Body of pancreas (tissue), 4 donors: Measurements from ENCODE around the gene RAB11FIP4. TPM values are rescaled to one million over a fixed set of nuclear protein-coding genes. Genes with fewer than 3 reads are reported as not detected.

Experiments
- ATAC-seq: fragments of 150-250 bp; one replicate; pipeline ENCODE4 v1.9.1; 2016
- DNase-seq, 4 donors: peaks; one replicate each; pipeline ENCODE4 v3.0.0-alpha.2; 2019
- H3K27ac ChIP-seq, 4 donors: fragments of 200-600 bp; sonication (generic); 1 replicate in 3 of 4; 2 replicates in 1 of 4; pipeline versions ENCODE4 v1.5.1 to v1.6.1; 2016 to 2019; ENCODE audit warnings: mild to moderate bottlenecking in 1 of 4, mixed read lengths in 1 of 4, moderate library complexity in 1 of 4
- H3K27me3 ChIP-seq, 2 donors: fragments of 200-600 bp; sonication (generic); one replicate each; pipeline ENCODE4 v1.6.0; 2016; ENCODE audit warnings: mild to moderate bottlenecking in 1 of 2
- H3K36me3 ChIP-seq, 2 donors: fragments of 200-600 bp; sonication (generic); replicated peaks in 1 of 2; 2 replicates each; pipeline ENCODE4 v1.5.1; 2016; ENCODE audit warnings: low read depth in 2 of 2; ENCODE audit not compliant: insufficient read depth in 1 of 2
- H3K4me1 ChIP-seq: fragments of 200-600 bp; sonication (generic); one replicate; pipeline ENCODE4 v1.6.0; 2016
- H3K4me3 ChIP-seq, 2 donors: fragments of 200-600 bp; sonication (generic); 1 replicate in 1 of 2; 2 replicates in 1 of 2; pipeline ENCODE4 v1.5.1; 2016 to 2019
- H3K9me3 ChIP-seq, 3 donors: fragments of 200-600 bp; sonication (generic); 1 replicate in 2 of 3; 2 replicates in 1 of 3; pipeline ENCODE4 v1.5.1; 2016
- POLR2A ChIP-seq, 3 donors: fragments of 450-650 bp; IDR thresholded peaks; one replicate each; pipeline ENCODE4 v1.6.1; 2016; ENCODE audit warnings: antibody characterized with exemption in 3 of 3, mild to moderate bottlenecking in 2 of 3
- WGBS, 2 donors: methylation state at CpG; one replicate each; pipeline ENCODE4 v1.1.5; 2017; 5-methylcytosine and 5-hydroxymethylcytosine counted together
- intact Hi-C: fragments of 100-400 bp; cut with DNase I; formaldehyde crosslinking; loops from one replicate; pipeline ENCODE4 v1.15.1; 2023
- total RNA-seq, 2 donors: library from RNA; depleted of rRNA; stranded (reverse); fragments of >200 nt; gene quantifications; one replicate each; pipeline ENCODE4 v1.1.0, GENCODE V29; 2016
- TF ChIP-seq, protein P1 (sequence below), 7 experiments: fragments of 450-650 bp in 4 of 7; fragments of 200-600 bp in 3 of 7; sonication (generic) in 3 of 7; IDR thresholded peaks; one replicate each; pipeline ENCODE4 v1.5.1; 2016 to 2019; ENCODE audit warnings: antibody characterized with exemption in 7 of 7

RAB11FIP4 gene
- total RNA-seq, 2 donors from 2014 or later = 37.2 to 38.7 TPM

DNA sequence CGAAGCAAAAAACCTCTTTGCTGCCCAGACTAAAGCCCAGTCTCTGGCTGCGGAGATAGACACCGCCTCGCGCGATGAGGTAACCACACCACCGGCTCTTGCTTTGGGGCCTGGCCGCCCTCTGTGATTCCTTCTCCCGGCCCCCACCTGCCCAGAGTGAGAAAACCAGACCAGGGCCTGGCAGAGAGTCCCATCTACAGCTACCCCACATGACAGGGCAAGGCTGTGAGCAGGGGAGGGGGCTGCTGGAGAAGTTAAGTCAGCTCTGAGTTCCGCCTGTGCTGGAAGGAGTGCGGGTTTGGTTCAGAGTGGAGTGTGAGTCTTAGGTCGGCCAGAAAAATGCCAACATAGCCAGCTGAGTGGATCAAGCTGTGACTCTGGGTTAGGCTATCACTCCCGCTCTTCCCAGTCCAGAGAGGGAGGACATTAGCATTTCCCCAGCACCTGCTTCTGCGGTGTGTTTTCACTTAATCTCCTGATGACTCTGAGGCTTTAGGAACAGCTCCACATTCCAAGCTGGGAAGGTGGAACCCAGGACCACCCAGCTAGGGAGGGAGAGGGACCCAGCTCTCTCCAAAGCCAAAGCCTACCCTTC lies 139.0 kb downstream of the RAB11FIP4 start:
- WGBS, 2 donors = 90 to 95% methylated on average over 13 to 14 of the region's 14 CpGs
- H3K27ac ChIP-seq = no peak overlapping the region
- H3K4me1 ChIP-seq = no peaks in the 10 kb centered on the region
- no peak for ATAC-seq
- no peak for TF ChIP-seq POLR2A (IDR thresholded peaks at IDR 0.05)
- TF ChIP-seq, protein P1, sequence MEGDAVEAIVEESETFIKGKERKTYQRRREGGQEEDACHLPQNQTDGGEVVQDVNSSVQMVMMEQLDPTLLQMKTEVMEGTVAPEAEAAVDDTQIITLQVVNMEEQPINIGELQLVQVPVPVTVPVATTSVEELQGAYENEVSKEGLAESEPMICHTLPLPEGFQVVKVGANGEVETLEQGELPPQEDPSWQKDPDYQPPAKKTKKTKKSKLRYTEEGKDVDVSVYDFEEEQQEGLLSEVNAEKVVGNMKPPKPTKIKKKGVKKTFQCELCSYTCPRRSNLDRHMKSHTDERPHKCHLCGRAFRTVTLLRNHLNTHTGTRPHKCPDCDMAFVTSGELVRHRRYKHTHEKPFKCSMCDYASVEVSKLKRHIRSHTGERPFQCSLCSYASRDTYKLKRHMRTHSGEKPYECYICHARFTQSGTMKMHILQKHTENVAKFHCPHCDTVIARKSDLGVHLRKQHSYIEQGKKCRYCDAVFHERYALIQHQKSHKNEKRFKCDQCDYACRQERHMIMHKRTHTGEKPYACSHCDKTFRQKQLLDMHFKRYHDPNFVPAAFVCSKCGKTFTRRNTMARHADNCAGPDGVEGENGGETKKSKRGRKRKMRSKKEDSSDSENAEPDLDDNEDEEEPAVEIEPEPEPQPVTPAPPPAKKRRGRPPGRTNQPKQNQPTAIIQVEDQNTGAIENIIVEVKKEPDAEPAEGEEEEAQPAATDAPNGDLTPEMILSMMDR (IDR thresholded peaks at IDR 0.05) = no peak
- H3K4me3 ChIP-seq = no peak overlapping the region
- no peak for DNase-seq
- H3K27me3 ChIP-seq = no peaks in the 10 kb centered on the region
- H3K9me3 ChIP-seq = no peaks in the 10 kb centered on the region
- intact Hi-C loops = no loop called here
- peaks cover 12 to 40% of the 10 kb centered on the region in 2 donors for H3K36me3 ChIP-seq

DNA sequence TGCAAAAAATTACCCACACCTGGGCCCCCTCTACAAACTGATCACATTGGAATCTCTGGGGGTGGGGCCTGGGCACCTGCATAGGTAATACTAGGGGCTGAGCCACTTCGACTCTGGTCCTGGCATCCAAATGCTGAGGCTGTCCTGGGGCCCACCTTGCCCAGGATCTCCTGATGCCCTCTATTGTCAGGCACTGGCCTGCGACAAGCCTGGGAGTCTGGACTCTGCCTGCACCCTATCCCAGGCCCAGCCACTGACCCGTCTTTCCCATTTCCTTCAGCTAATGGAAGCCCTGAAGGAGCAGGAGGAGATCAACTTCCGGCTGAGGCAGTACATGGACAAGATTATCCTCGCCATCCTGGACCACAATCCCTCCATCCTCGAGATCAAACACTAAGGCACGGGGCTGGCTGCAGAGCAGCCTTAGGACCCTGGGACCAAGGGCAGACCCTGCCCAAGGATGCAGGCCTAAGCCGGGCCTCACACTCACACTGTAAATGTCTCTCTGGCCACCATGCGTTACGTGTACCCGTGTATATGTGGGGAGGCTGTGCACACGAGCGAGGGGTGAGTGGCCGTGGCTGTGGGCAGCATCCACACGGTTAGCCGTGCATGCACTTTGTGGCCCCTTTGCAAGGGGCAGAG lies 140.0 kb downstream of the RAB11FIP4 start:
- intact Hi-C loops = no loop called here
- H3K9me3 ChIP-seq = no peaks in the 10 kb centered on the region
- no peaks in the 10 kb centered on the region for H3K27me3 ChIP-seq
- TF ChIP-seq POLR2A (IDR thresholded peaks at IDR 0.05) = no peak
- TF ChIP-seq, protein P1 (IDR thresholded peaks at IDR 0.05) = no peak
- DNase-seq (no peak), ATAC-seq (no peak)
- no peak overlapping the region for H3K27ac ChIP-seq
- WGBS, 2 donors = 93 to 94% methylated on average over 15 to 16 of the region's 16 CpGs
- H3K4me3 ChIP-seq = no peak overlapping the region
- H3K4me1 ChIP-seq = no peaks in the 10 kb centered on the region
- peaks cover 12 to 40% of the 10 kb centered on the region in 2 donors for H3K36me3 ChIP-seq

DNA sequence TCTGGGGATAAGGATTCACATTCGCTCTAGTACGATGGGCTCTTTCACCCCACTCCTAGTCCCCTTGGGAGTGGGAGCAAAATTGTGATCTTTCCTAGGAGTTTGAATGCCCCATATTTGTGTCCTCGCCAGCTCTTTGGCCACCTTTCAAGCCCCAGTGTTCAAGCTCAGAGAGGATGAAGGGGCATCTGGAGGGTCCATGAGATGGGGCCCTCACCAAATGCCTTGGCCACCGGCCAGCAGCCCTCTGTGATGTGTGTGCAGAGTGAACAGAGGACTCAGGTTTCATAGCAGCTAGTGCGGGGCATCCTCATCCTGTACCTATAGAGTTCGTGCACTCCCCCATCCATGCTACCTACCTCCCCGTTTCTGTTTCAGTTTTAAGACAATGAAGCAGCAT lies 140.6 kb downstream of the RAB11FIP4 start:
- intact Hi-C loops = no loop called here
- WGBS, 2 donors = 88 to 93% methylated on average over 7 of the region's 7 CpGs
- no peak overlapping the region for H3K4me3 ChIP-seq
- ATAC-seq (no peak), DNase-seq (no peak)
- no peak for TF ChIP-seq POLR2A (IDR thresholded peaks at IDR 0.05)
- TF ChIP-seq, protein P1 (IDR thresholded peaks at IDR 0.05) = no peak
- no peaks in the 10 kb centered on the region for H3K9me3 ChIP-seq
- no peaks in the 10 kb centered on the region for H3K27me3 ChIP-seq
- H3K36me3 ChIP-seq = peaks cover 12 to 40% of the 10 kb centered on the region in 2 donors
- H3K27ac ChIP-seq = no peak overlapping the region
- peaks cover 5% of the 10 kb centered on the region for H3K4me1 ChIP-seq

DNA sequence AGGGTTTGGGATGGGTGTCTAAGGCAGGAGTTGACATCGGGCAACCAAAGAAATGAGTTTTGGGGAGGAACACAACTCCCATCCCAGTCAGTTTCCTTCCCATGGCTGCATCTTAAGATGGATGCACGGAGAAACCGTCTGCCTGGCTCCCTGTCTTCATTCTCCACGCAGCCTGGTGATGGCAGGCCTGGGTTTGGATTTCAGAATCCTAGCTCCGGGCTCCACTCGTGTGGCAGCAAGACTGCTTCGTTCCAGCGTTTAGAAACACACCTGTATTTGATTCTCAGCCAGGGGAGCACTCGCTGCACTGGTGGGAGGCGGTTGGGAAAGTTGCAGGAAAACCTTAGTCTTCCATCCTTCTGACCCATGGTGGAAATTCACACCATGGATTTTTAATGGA lies 141.1 kb downstream of the RAB11FIP4 start:
- H3K4me3 ChIP-seq = no peak overlapping the region
- no peaks in the 10 kb centered on the region for H3K9me3 ChIP-seq
- intact Hi-C loops = no loop called here
- DNase-seq (no peak), ATAC-seq (no peak)
- no peak overlapping the region for H3K27ac ChIP-seq
- peaks cover 12 to 38% of the 10 kb centered on the region in 2 donors for H3K36me3 ChIP-seq
- H3K4me1 ChIP-seq = peaks cover 9% of the 10 kb centered on the region
- WGBS, 2 donors = 89 to 96% methylated on average over 10 of the region's 10 CpGs
- H3K27me3 ChIP-seq = no peaks in the 10 kb centered on the region
- no peak for TF ChIP-seq POLR2A (IDR thresholded peaks at IDR 0.05)
- TF ChIP-seq, protein P1 (IDR thresholded peaks at IDR 0.05) = no peak
